ENCODE results near the gene VTCN1.

The VTCN1 gene

GRCh38 chr1:117241512-117241911 lies 30.8 kb upstream of the VTCN1 start:
- no peak overlapping the region for H3K4me3 ChIP-seq (ENCODE audit: low read length)
- DNase-seq (ENCODE audit: low read depth): no peak
- no peak for TF ChIP-seq CTCF (conservative IDR thresholded peaks at IDR 0.05; ENCODE audit: low read length)

GRCh38 chr1:117240547-117240946 lies 29.8 kb upstream of the VTCN1 start:
- H3K4me3 ChIP-seq (ENCODE audit: low read length): no peak overlapping the region
- no peak for DNase-seq (ENCODE audit: low read depth)
- TF ChIP-seq CTCF (conservative IDR thresholded peaks at IDR 0.05; ENCODE audit: low read length): no peak

GRCh38 chr1:117239467-117239866 lies 28.7 kb upstream of the VTCN1 start:
- no peak overlapping the region for H3K4me3 ChIP-seq (ENCODE audit: low read length)
- DNase-seq (ENCODE audit: low read depth): no peak
- no peak for TF ChIP-seq CTCF (conservative IDR thresholded peaks at IDR 0.05; ENCODE audit: low read length)

GRCh38 chr1:117237726-117238381 lies 27.1 kb upstream of the VTCN1 start:
- no peak for TF ChIP-seq CTCF (conservative IDR thresholded peaks at IDR 0.05; ENCODE audit: low read length)
- DNase-seq (ENCODE audit: low read depth): peak; percentile 2
- H3K4me3 ChIP-seq (ENCODE audit: low read length): no peak overlapping the region

GRCh38 chr1:117235863-117236465 lies 25.2 kb upstream of the VTCN1 start:
- no peak overlapping the region for H3K4me3 ChIP-seq (ENCODE audit: low read length)
- TF ChIP-seq CTCF (conservative IDR thresholded peaks at IDR 0.05; ENCODE audit: low read length): no peak
- DNase-seq (ENCODE audit: low read depth): no peak

- no peak for TF ChIP-seq CTCF (conservative IDR thresholded peaks at IDR 0.05; ENCODE audit: low read length)
- DNase-seq (ENCODE audit: low read depth): no peak
- H3K4me3 ChIP-seq (ENCODE audit: low read length): no peak overlapping the region
Measured at GRCh38 chr1:117232531-117232930, 21.8 kb upstream of the VTCN1 start.

- no peak for DNase-seq (ENCODE audit: low read depth)
- no peak for TF ChIP-seq CTCF (conservative IDR thresholded peaks at IDR 0.05; ENCODE audit: low read length)
Measured at GRCh38 chr1:117231748-117232373, 21.1 kb upstream of the VTCN1 start.

More at GRCh38 chr1:117231748-117232373, 21.1 kb upstream of the VTCN1 start:
- H3K4me3 ChIP-seq (ENCODE audit: low read length): no peak overlapping the region
